Activated B cell treated with CpG ODN at 0.5 μM for 24 hours (primary cell): ENCODE measurements around the gene DUSP5. TPM values are rescaled to one million over a fixed set of nuclear protein-coding genes. Genes with fewer than 3 reads are reported as not detected.

ENCODE experiments used
- ATAC-seq: fragments of 200-7000 bp; cut with Tn5 transposase; one replicate; pipeline ENCODE4 v1.10.0; 2021; ENCODE audit warnings: low read depth, mild to moderate bottlenecking, moderate library complexity
- CTCF ChIA-PET: fragments of 350-600 bp; sonication (Branson Sonifier 250); formaldehyde crosslinking; loops from one replicate; lab custom pipeline; 2021; ENCODE audit warnings: antibody characterized with exemption; lab: Charles Lee
- POLR2A ChIA-PET: fragments of 350-600 bp; sonication (Branson Sonifier 250); formaldehyde crosslinking; loops from one replicate; lab custom pipeline; 2021; ENCODE audit warnings: antibody characterized with exemption; lab: Charles Lee
- DNase-seq: peaks from one replicate; pipeline ENCODE4 v3.0.0; 2022
- H3K27ac Mint-ChIP-seq: one replicate; pipeline ENCODE4 v1.8.0; 2020; ENCODE audit warnings: mixed read lengths
- H3K27me3 Mint-ChIP-seq: one replicate; pipeline ENCODE4 v1.8.0; 2021; ENCODE audit warnings: mixed read lengths
- H3K36me3 Mint-ChIP-seq: one replicate; pipeline ENCODE4 v1.8.0; 2021; ENCODE audit warnings: low read depth, mixed read lengths
- H3K4me1 Mint-ChIP-seq: one replicate; pipeline ENCODE4 v1.8.0; 2021; ENCODE audit warnings: mixed read lengths
- H3K4me3 Mint-ChIP-seq: one replicate; pipeline ENCODE4 v1.8.0; 2020; ENCODE audit warnings: mild to moderate bottlenecking, mixed read lengths
- H3K9me3 Mint-ChIP-seq: one replicate; pipeline ENCODE4 v1.8.0; 2020; ENCODE audit warnings: mixed read lengths
- intact Hi-C: fragments of 100-400 bp; cut with micrococcal nuclease; formaldehyde crosslinking; loops from one replicate; pipeline ENCODE4 v1.15.1; 2024
- total RNA-seq: library from RNA; stranded (reverse); gene quantifications from 2 replicates; pipeline ENCODE4 v1.2.3, GENCODE V29; 2022
- TF ChIP-seq, protein P1 (sequence below): fragments of 200-600 bp; IDR thresholded peaks from one replicate; pipeline ENCODE4 v1.8.0; 2022; ENCODE audit warnings: antibody characterized with exemption, mild to moderate bottlenecking

The DUSP5 gene
- total RNA-seq, 1 donor from 2014 or later = 26.1 TPM

DNA sequence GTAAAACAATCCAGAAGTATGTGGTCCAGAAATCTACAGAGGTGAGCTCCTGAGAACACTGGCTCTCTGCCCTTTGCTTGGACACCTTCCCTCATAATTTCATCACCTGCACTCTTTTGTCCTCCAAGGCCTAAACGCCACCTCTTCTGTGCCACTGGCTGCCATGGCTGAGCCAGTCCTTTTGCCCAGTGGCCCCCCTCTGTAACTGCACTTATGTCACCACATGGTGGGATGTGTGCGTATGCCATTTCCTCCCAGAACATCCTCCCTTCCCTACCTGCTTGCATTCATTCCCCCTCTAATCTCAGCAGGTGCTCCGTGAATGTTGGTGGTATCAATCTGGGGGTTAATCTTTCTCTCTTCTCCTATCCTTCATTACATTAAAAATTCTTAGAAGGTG is 17.3 kb upstream of the DUSP5 start:
- H3K4me3 Mint-ChIP-seq = no peak overlapping the region
- H3K4me1 Mint-ChIP-seq = no peaks in the 10 kb centered on the region
- no peak overlapping the region for H3K27ac Mint-ChIP-seq
- no peak for ATAC-seq
- no peaks in the 10 kb centered on the region for H3K36me3 Mint-ChIP-seq
- no peaks in the 10 kb centered on the region for H3K9me3 Mint-ChIP-seq
- POLR2A ChIA-PET = interaction anchor here (1.2 kb wide), 1 partner anchor 66 kb away, joined by 3 read pairs; no protein-coding TSS in a partner anchor
- TF ChIP-seq, protein P1, sequence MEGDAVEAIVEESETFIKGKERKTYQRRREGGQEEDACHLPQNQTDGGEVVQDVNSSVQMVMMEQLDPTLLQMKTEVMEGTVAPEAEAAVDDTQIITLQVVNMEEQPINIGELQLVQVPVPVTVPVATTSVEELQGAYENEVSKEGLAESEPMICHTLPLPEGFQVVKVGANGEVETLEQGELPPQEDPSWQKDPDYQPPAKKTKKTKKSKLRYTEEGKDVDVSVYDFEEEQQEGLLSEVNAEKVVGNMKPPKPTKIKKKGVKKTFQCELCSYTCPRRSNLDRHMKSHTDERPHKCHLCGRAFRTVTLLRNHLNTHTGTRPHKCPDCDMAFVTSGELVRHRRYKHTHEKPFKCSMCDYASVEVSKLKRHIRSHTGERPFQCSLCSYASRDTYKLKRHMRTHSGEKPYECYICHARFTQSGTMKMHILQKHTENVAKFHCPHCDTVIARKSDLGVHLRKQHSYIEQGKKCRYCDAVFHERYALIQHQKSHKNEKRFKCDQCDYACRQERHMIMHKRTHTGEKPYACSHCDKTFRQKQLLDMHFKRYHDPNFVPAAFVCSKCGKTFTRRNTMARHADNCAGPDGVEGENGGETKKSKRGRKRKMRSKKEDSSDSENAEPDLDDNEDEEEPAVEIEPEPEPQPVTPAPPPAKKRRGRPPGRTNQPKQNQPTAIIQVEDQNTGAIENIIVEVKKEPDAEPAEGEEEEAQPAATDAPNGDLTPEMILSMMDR = no peak
- CTCF ChIA-PET = interaction anchor here (0.8 kb wide), 1 partner anchor 66 kb away, joined by 4 read pairs; no protein-coding TSS in a partner anchor
- DNase-seq = no peak
- intact Hi-C loops = no loop called here
- H3K27me3 Mint-ChIP-seq = peaks cover 9% of the 10 kb centered on the region

DNA sequence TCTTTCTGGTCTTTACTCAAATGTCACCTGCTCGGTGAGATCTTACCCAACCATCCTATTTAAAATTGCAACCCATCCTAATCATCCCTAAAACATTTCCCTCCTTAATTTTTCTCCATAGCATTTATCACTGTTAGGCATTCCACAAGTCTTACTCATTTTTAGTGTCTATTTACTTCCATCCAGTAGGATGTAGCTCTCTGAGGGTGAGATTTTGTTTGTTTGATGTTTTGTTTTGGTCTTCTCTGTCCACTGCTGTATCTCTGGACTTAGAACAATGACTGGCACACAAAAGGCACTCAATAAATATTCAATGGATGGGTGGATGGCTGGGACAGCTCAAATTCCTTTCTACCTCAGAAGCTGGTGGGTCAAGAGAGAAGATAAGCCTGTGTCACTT is 15.8 kb upstream of the DUSP5 start:
- intact Hi-C loops = no loop called here
- ATAC-seq = no peak
- no peak for DNase-seq
- Mint-ChIP-seq H3K27me3 (peaks cover 15% of the 10 kb centered on the region), H3K27ac (no peak overlapping the region), H3K9me3 (no peaks in the 10 kb centered on the region), H3K4me3 (no peak overlapping the region), H3K4me1 (no peaks in the 10 kb centered on the region), H3K36me3 (no peaks in the 10 kb centered on the region)
- CTCF ChIA-PET = no interaction called here
- POLR2A ChIA-PET = interaction anchor here (0.7 kb wide), 1 partner anchor 127 kb away, joined by 3 read pairs; no protein-coding TSS in a partner anchor
- TF ChIP-seq, protein P1 = no peak

DNA sequence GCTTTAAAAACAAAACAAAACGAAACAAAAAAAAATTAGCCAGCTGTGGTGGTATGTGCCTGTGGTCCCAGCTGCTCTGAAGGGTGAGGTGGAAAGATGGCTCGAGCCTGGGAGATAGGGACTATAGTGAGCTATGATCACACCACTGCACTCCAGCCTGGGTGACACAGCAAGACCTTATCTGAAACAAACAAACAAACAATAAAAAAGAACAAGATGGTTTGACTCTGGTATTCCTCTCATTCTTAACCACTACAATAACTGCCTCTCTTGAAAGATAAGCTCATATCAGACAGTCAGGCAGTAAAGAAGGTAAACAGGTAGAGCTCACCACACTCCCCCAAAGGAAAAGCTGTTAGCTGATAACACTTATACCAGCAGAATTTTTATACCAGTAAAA is 14.1 kb upstream of the DUSP5 start:
- CTCF ChIA-PET = interaction anchor here (0.6 kb wide), 1 partner anchor 131 kb away, joined by 3 read pairs; no protein-coding TSS in a partner anchor
- intact Hi-C loops = no loop called here
- no peaks in the 10 kb centered on the region for H3K4me1 Mint-ChIP-seq
- no peak overlapping the region for H3K4me3 Mint-ChIP-seq
- H3K36me3 Mint-ChIP-seq = no peaks in the 10 kb centered on the region
- TF ChIP-seq, protein P1 = no peak
- ATAC-seq (no peak), DNase-seq (no peak)
- POLR2A ChIA-PET = interaction anchor here (0.9 to 3.2 kb wide), 3 partner anchors 8 to 127 kb away, joined by 3 to 11 read pairs (median 8); no protein-coding TSS in a partner anchor
- no peak overlapping the region for H3K27ac Mint-ChIP-seq
- H3K9me3 Mint-ChIP-seq = no peaks in the 10 kb centered on the region
- peaks cover 22% of the 10 kb centered on the region for H3K27me3 Mint-ChIP-seq

DNA sequence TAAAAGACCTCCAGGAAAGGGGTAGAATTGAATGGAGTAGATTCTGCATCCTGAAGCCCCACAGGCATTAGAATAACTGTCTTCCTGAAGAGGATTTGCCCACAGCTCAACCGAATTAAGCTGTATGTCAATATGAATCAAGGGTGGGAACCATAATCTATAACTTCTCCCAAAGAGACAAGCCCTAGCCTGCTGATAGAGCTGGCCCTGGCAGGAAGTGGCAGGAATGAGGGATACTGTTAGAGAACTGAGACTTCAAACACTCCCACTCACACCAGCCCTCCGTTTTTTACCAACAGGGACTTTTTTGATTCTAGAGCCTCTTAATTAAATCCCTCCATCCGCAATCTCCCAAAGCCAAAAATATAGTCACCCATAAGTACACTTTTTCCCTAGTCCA is 12.2 kb upstream of the DUSP5 start:
- intact Hi-C loops = no loop called here
- H3K36me3 Mint-ChIP-seq = no peaks in the 10 kb centered on the region
- DNase-seq (no peak), ATAC-seq (no peak)
- H3K9me3 Mint-ChIP-seq = no peaks in the 10 kb centered on the region
- POLR2A ChIA-PET = interaction anchor here (0.6 to 3.2 kb wide), 2 partner anchors 23 to 129 kb away, joined by 3 to 11 read pairs; no protein-coding TSS in a partner anchor
- no peak overlapping the region for H3K4me3 Mint-ChIP-seq
- TF ChIP-seq, protein P1 = no peak
- CTCF ChIA-PET = no interaction called here
- H3K27me3 Mint-ChIP-seq = peaks cover 26% of the 10 kb centered on the region
- H3K27ac Mint-ChIP-seq = no peak overlapping the region
- H3K4me1 Mint-ChIP-seq = peaks cover 9% of the 10 kb centered on the region

DNA sequence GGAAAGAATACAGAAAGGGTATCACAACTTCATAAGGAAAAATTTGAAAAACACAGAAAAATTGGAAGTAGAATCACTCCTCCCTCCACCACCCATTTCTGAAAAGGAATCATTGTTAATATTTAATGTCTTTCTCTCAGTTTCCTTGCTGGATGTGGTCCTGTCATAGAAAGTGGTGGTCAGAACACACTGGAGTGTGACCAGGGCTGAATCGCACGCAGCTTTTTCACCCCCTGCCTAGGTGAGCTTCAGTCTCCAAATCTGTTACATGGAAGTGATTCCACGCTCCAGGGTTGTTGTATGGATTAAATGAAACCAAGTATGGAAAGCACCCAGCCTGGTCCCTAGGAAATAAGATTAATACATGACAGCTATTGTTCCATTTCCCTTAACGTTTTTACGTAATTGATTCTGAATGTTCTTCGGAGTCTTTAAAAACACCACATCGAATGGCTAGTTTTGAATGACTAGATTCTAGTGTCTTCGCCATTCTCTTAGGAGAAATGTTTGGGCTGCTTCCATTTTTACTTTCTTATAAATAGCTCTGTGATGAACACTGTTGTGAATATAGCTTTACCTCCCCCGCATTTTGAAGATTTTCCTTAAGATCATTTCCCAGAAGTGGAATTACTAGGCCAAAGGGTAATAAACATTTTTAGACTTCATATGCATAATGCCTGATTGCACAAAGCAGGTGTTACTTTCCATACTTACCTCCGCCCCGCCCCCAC is 10.9 kb upstream of the DUSP5 start:
- Mint-ChIP-seq H3K4me1 (peaks cover 9% of the 10 kb centered on the region), H3K27me3 (peaks cover 20% of the 10 kb centered on the region), H3K4me3 (no peak overlapping the region), H3K27ac (no peak overlapping the region), H3K9me3 (no peaks in the 10 kb centered on the region), H3K36me3 (no peaks in the 10 kb centered on the region)
- ATAC-seq (no peak), DNase-seq (no peak)
- ChIA-PET CTCF (no interaction called here), POLR2A (no interaction called here)
- TF ChIP-seq, protein P1 = no peak
- intact Hi-C loops = no loop called here
